GM12878 (cell line): ENCODE measurements around the gene NFATC1. TPM values are rescaled to one million over a fixed set of nuclear protein-coding genes. Genes with fewer than 3 reads are reported as not detected.

ENCODE experiments used
- ATF2 ChIP-seq: IDR thresholded peaks from 2 replicates; pipeline ENCODE4 v1.6.1; 2012; ENCODE audit warnings: low read length, inconsistent platforms
- ATF3 ChIP-seq: IDR thresholded peaks from 2 replicates; pipeline ENCODE4 v1.6.1; 2011; ENCODE audit warnings: low read depth, mild to moderate bottlenecking, low read length, moderate library complexity, borderline replicate concordance; ENCODE audit errors: extremely low read depth
- BRCA1 ChIP-seq: IDR thresholded peaks from 2 replicates; pipeline ENCODE4 v1.6.1; 2011; ENCODE audit warnings: low read depth, low read length, improper control_type of control experiment
- CHD2 ChIP-seq: IDR thresholded peaks from 2 replicates; pipeline ENCODE4 v1.6.1; 2011; ENCODE audit warnings: low read depth, low read length, improper control_type of control experiment, borderline replicate concordance
- CTCF ChIP-seq, 3 experiments: IDR thresholded peaks in 2 of 3; conservative IDR thresholded peaks in 1 of 3; 2 replicates each; pipeline ENCODE4 v1.5.1; 2011; ENCODE audit warnings: low read depth in 3 of 3, low read length in 3 of 3, mild to moderate bottlenecking in 3 of 3, control low read depth in 2 of 3, moderate library complexity in 2 of 3, inconsistent platforms in 1 of 3, mixed read lengths in 1 of 3; ENCODE audit not compliant: control insufficient read depth in 2 of 3, insufficient read depth in 1 of 3; ENCODE audit errors: extremely low read depth in 1 of 3
- EED ChIP-seq: sonication (generic); IDR thresholded peaks from 2 replicates; pipeline ENCODE4 v1.6.1; 2016; ENCODE audit warnings: antibody characterized with exemption, low read depth
- ESRRA ChIP-seq: IDR thresholded peaks from 2 replicates; pipeline ENCODE4 v1.6.1; 2012; ENCODE audit warnings: mild to moderate bottlenecking, low read length, improper control_type of control experiment
- FOXM1 ChIP-seq: IDR thresholded peaks from 2 replicates; pipeline ENCODE4 v1.6.1; 2012; ENCODE audit warnings: low read depth, mild to moderate bottlenecking, inconsistent platforms, low read length, moderate library complexity
- LARP7 ChIP-seq: fragments of 450-650 bp; IDR thresholded peaks from 2 replicates; pipeline ENCODE4 v1.6.1; 2017; ENCODE audit warnings: mild to moderate bottlenecking
- MYB ChIP-seq: fragments of 150-350 bp; IDR thresholded peaks from 2 replicates; pipeline ENCODE4 v1.6.1; 2014; ENCODE audit warnings: mild to moderate bottlenecking, low read depth, low read length, borderline replicate concordance
- PKNOX1 ChIP-seq: fragments of 450-650 bp; IDR thresholded peaks from 2 replicates; pipeline ENCODE4 v1.6.1; 2016; ENCODE audit warnings: mild to moderate bottlenecking
- ZBED1 ChIP-seq: IDR thresholded peaks from 2 replicates; pipeline ENCODE4 v1.6.1; 2016; ENCODE audit warnings: borderline replicate concordance
- ZNF207 ChIP-seq: fragments of 450-650 bp; IDR thresholded peaks from 2 replicates; pipeline ENCODE4 v1.6.1; 2014; ENCODE audit warnings: antibody characterized with exemption, mild to moderate bottlenecking, borderline replicate concordance
- polyA plus RNA-seq, 11 experiments: library from polyadenylated mRNA; depleted of rRNA in 4 of 11; unstranded in 6 of 11; stranded (reverse) in 5 of 11; fragments of >200 nt; fragmentation: Nextera tagmentation in 4 of 11; fragmentation: Illumina TruSeq in 1 of 11; extraction: Ambion mirVana in 4 of 11; extraction: Trizol in 1 of 11; gene quantifications; 1 replicate in 1 of 11; 2 replicates in 10 of 11; pipeline versions ENCODE4 v1.2.1 to v1.2.3, GENCODE V29; 2011 to 2016; ENCODE audit warnings: inconsistent platforms in 2 of 11, missing spikeins in 2 of 11, low read depth in 1 of 11
- total RNA-seq, 4 experiments: library from RNA; depleted of rRNA in 3 of 4; stranded (reverse); fragments of >200 nt in 3 of 4; fragmentation: Illumina TruSeq in 1 of 4; extraction: Trizol in 1 of 4; gene quantifications; 2 replicates each; pipeline versions ENCODE4 v1.2.1 to v1.2.3, GENCODE V29; 2013 to 2021

Gene NFATC1
- total and polyA plus RNA-seq, 10 of the 15 experiments (the other 5 are each of a cell fraction or from before 2014, with no cell fraction given): 0.84 to 20.8 (median 5.1) TPM

GRCh38 chr18:79416022-79416676 lies 20.4 kb downstream of the NFATC1 start (continued):
- TF ChIP-seq CTCF (IDR thresholded peaks at IDR 0.05 in 2 of 3, conservative IDR thresholded peaks at IDR 0.05 in 1 of 3; ENCODE audit: control insufficient read depth in 2 of 3, extremely low read depth in 1 of 3, insufficient read depth in 1 of 3, low read depth in 3 of 3, low read length in 3 of 3) (no peak), CHD2 (no peak), MYB (no peak), ESRRA (no peak), ZNF207 (no peak), FOXM1 (no peak), ATF3 (no peak), ZBED1 (no peak), LARP7 (no peak), PKNOX1 (no peak), EED (no peak), ATF2 (no peak), BRCA1 (no peak)
